ENCODE data around the gene TTR.
A peak's percentile ranks its signal among the peaks of the same experiment; 100 is the strongest.

The TTR gene

DNA sequence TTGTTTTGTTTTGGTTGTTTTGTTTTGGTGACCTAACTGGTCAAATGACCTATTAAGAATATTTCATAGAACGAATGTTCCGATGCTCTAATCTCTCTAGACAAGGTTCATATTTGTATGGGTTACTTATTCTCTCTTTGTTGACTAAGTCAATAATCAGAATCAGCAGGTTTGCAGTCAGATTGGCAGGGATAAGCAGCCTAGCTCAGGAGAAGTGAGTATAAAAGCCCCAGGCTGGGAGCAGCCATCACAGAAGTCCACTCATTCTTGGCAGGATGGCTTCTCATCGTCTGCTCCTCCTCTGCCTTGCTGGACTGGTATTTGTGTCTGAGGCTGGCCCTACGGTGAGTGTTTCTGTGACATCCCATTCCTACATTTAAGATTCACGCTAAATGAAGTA is at the start of gene TTR:
TTR (plus strand) TSS at position 250 of the 400 bp plus-strand sequence; CDS start at position 276, 26 bp downstream.
- in situ Hi-C loops (cut with HindIII; ENCODE audit: low pct_ligation_motif_present, low pct_unique_long_range_greater_than_20kb, low sequenced_read_pairs): no loop called here
- DNase-seq: no peak

DNA sequence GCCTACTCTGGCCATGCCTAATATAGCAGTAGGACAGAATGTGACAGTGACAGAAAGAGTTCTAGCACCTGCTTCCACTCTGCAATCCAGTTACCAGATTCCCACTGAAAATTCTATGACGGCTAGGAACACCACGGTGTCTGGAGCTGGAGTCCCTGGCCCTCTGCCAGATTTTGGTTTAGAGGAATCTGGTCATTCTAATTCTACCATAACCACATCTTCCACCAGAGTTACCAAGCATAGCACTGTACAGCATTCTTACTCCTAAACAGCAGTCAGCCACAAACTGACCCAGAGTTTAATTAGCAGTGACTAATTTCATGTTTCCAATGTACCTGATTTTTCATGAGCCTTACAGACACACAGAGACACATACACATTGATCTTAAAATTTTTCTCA is 45.2 kb upstream of the TTR start:
- peak; percentile 7 for DNase-seq
- in situ Hi-C loops (cut with HindIII; ENCODE audit: low pct_ligation_motif_present, low pct_unique_long_range_greater_than_20kb, low sequenced_read_pairs): no loop called here

DNA sequence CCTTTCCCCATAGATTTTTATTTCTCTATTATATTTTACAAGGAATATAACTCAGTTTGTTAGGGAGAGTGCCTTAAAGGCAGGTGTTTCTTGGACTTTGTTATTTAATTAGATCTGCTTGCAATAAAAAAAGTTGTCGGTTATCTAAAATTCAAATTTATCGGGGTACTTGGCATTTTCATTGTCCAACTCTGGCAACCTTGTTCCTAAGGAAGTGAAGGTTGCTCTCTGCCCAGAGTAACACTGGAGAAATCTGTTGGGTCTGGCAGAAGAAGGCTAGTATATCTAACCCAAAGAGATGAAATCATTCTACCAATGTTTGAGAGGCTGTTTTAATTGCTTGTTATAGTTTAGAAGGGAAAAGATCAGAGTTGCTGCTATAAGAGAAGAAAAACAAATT is 42.8 kb upstream of the TTR start:
- in situ Hi-C loops (cut with HindIII; ENCODE audit: low pct_ligation_motif_present, low pct_unique_long_range_greater_than_20kb, low sequenced_read_pairs): no loop called here
- DNase-seq: no peak

DNA sequence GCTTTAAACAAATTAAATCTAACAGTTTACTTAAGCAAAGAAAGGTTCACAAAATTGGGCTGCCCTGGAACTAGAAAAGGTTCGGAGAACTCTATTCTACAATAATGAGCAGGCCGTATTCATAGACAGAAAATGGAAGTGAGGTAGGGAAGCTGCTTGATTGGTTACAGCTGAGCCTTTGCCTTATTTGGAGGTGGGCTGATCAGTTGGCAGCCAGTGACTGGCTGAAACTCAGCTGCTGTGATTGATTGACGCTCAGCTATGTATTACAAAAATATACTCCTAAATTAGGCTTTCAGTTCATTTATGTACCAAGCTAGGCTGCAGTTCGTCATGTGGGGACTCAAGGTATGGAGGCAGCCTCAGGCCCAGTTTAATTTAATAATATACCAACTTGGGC is 42.3 kb upstream of the TTR start:
- no peak for DNase-seq
- in situ Hi-C loops (cut with HindIII; ENCODE audit: low pct_ligation_motif_present, low pct_unique_long_range_greater_than_20kb, low sequenced_read_pairs): no loop called here

DNA sequence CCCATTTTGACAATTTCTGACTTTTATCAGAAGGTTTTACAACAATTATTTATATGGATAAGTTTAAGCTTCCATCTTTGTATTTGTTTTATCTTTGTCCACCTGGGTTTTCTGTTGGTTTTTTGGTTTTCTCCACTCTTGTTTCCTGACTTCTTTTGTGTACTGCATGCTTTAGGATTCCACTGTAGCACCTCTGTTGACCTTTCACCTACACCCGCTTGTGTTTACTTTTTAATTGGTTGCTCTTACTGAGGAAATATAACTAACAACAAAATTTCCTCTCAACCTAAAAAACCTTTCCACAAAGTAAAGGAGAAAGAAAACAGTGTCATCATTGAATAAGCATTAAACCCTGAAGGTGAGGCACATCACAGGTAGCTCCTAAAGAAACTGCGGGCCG is 39.8 kb upstream of the TTR start:
- in situ Hi-C loops (cut with HindIII; ENCODE audit: low pct_ligation_motif_present, low pct_unique_long_range_greater_than_20kb, low sequenced_read_pairs): no loop called here
- no peak for DNase-seq

DNA sequence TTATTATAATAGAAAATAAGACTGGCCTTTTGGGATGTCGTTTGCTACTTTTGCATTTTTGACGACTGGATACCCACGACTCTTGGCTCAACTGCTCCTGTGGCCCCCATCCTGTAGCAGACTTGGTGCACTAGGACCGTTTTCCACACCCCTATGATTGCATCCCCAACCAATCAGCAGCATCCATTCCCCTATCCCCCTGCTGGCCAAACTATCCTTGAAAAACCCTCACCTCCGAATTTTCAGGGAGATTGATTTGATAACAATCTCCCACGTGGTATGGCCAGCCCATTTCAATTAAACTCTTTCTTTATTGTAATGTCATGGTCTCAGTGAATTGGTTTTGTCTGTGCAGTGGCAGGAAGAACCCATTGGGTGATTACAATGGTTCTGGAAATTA is 37.9 kb upstream of the TTR start:
- no peak for DNase-seq
- in situ Hi-C loops (cut with HindIII; ENCODE audit: low pct_ligation_motif_present, low pct_unique_long_range_greater_than_20kb, low sequenced_read_pairs): no loop called here

DNA sequence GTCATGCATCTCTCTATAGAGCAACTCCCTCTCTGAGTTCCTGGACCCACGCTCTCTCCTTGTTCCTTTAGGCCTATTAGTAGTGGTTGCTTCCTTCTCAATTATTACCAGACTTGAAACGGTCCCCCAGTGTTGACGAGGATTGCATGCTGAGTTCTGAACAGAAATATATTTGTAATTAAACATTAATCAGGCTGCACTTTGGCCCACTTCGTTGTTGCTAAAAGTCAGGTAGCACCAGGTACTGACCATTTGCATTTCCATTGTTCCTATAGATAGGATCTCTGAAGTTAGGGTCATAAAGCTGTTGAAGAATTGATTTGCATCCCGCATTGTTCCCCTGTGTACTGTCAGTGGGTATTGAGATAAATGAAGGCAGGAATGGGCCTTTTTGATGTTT is 36.9 kb upstream of the TTR start:
- in situ Hi-C loops (cut with HindIII; ENCODE audit: low pct_ligation_motif_present, low pct_unique_long_range_greater_than_20kb, low sequenced_read_pairs): no loop called here

DNA sequence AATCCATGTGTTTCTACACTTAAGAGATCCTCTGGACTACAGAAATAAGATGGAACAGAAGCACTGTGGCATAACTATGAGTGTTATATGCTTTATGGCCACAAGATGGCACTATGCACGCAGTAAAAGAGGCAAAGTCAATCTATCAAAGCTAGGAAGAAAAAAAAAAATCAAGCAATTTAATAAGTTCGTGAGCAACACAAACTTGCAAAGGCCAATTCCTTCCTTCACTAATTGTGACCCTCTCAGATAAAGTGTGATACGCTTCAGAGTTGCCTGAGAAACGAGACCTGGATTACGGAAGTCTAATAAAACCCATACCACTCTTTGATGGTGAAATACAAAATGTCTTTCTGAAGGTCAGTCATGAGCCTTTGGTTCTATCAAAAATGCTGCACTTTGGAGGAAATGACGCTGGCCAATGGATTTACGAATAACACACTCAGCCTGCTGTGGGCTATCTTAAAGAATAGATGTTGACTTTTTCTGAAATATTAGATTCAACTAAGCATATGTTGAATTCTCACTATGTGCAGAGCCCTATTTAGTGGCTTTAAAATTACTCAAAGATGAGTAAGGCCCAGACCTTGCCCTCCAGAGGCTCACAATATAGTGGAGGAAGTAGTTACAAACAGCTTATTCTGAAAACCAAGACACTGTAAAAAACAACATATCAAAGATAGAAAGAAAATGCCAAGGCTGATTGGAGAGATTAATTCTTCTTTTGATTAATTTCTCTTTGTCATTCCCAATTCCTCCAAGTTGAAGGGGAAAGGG is 35.5 kb upstream of the TTR start:
- DNase-seq: peak; percentile 67
- in situ Hi-C loops (cut with HindIII; ENCODE audit: low pct_ligation_motif_present, low pct_unique_long_range_greater_than_20kb, low sequenced_read_pairs): no loop called here

More for the DNA sequence above, 36.9 kb upstream of the TTR start:
- no peak for DNase-seq

DNA sequence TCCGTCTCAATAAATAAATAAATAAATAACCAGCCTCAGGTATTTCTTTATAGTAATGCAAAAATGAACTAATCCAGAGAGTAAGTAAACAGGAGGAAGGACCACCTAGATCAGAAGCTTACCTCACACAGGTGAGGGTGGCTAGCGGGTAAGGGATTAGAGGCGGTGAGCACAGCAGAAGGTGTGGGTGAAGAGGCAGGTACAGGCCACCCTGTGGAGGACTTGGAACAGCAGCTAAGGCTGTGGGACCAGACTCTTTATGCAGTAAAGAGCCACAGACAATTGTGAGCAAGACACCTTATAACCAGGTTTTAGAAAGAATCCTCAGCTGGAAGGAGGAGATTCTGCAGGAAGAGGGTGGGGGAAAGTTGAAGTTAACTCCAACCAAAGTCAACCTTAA is 34.2 kb upstream of the TTR start:
- in situ Hi-C loops (cut with HindIII; ENCODE audit: low pct_ligation_motif_present, low pct_unique_long_range_greater_than_20kb, low sequenced_read_pairs): no loop called here
- no peak for DNase-seq

DNA sequence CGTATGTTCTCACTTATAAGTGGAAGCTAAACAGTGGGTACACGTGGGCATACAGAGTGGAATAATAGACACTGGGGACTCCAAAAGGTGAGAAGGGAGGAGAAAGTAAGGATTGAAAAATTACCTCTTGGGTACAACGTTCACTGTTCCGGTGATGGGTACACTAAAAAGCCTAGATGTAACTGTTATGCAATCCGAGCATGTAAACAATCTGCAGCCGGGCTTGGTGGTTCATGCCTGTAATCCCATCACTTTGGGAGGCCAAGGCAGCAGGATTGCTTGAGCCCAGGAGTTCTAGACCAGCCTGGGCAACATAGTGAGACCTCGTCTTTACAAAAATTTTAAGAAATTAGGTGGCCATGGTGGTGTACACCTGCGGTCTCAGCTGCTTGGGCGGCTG is 33.1 kb upstream of the TTR start:
- in situ Hi-C loops (cut with HindIII; ENCODE audit: low pct_ligation_motif_present, low pct_unique_long_range_greater_than_20kb, low sequenced_read_pairs): no loop called here
- no peak for DNase-seq

DNA sequence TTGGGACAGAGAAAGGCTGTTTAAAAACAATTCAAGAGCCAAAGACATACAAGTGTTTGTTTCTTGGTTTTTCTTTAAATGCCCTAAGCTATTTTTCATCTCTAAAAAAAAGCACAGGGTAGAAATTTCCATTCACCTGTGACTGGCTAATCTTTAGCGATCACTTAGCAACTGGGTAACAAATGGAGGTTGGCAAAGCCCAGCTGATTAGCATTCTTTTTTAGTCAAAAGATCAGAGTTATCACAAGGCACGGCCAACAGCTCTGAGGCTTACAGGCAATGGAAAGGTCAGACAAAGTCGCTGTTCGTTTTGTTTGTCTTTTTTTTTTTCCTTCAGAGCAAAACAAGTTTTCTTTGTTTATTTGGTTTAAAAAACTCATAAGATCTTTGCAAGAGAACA is 29.0 kb upstream of the TTR start:
- DNase-seq: no peak
- in situ Hi-C loops (cut with HindIII; ENCODE audit: low pct_ligation_motif_present, low pct_unique_long_range_greater_than_20kb, low sequenced_read_pairs): no loop called here

DNA sequence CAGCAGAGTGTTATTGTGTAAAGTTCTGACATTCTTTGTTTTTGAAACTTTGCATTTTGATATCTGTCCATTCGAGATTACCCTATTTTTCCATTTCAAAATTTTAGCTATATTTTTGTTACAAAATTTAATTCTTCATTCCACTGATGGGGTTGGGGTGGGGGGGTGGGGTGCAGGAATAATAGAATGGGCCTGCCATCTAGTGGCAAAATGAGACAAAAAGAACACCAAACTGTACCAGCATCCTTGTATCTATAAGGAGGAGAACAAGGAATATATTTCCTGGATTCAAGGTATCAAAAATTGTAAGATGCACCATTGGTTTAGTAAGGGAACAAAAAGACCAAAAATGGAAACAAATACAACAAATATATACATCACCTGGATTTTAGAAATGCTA is 27.9 kb upstream of the TTR start:
- in situ Hi-C loops (cut with HindIII; ENCODE audit: low pct_ligation_motif_present, low pct_unique_long_range_greater_than_20kb, low sequenced_read_pairs): no loop called here
- peak; percentile 9 for DNase-seq

DNA sequence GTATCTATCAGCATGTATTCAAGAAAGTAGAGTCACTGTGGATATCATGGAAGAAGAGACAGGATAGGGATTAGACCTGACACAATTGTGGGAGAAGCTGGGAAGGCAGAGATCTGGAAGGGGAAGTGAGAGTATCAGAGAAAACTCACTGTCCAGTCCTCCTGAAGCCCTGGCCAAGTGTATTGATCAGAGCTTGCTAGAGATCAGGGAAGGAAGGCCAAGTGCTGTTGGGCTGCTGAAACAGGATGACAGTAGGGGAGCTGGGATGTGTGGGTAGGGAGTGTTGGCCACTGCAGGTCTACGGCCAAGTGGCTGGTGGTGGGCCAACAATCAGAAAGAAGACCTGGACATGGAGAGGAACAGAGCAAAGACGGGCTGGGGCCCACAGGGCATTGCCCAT is 26.3 kb upstream of the TTR start:
- in situ Hi-C loops (cut with HindIII; ENCODE audit: low pct_ligation_motif_present, low pct_unique_long_range_greater_than_20kb, low sequenced_read_pairs): no loop called here

DNA sequence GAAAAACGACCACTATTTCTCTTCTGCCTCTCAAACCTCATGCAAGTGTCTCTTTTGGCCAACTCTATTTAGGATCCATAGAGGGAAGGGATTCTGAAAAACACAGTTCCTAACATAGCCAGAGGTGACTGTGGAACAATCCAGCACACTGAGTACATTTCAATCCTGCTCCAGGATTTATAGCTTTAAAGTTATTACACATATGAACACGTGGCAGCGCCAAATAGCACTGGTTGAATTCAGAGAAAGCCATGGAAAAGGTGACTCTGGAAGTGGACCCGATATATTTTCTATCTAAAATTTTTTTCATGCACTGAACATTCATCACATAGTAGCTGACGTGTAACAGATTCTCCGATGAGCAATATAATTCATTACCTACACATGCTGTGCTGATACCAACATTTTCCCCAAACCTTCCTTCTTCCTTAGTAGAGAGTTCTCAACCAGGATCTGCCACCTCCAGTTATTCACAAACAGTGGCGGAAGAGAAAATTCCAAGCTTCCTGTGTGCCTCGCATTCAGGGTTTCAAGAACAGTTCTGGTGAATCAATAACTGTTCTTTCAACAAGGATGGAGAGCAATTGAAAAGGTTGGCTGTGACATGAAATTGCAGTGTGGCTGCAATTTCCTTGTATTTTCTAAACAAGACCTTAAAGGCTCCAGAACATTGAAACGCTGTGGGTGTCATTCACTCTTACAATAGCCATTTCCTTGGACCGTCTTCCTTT is 25.7 kb upstream of the TTR start:
- in situ Hi-C loops (cut with HindIII; ENCODE audit: low pct_ligation_motif_present, low pct_unique_long_range_greater_than_20kb, low sequenced_read_pairs): no loop called here
- DNase-seq: no peak

More for the DNA sequence above, 26.3 kb upstream of the TTR start:
- no peak for DNase-seq

DNA sequence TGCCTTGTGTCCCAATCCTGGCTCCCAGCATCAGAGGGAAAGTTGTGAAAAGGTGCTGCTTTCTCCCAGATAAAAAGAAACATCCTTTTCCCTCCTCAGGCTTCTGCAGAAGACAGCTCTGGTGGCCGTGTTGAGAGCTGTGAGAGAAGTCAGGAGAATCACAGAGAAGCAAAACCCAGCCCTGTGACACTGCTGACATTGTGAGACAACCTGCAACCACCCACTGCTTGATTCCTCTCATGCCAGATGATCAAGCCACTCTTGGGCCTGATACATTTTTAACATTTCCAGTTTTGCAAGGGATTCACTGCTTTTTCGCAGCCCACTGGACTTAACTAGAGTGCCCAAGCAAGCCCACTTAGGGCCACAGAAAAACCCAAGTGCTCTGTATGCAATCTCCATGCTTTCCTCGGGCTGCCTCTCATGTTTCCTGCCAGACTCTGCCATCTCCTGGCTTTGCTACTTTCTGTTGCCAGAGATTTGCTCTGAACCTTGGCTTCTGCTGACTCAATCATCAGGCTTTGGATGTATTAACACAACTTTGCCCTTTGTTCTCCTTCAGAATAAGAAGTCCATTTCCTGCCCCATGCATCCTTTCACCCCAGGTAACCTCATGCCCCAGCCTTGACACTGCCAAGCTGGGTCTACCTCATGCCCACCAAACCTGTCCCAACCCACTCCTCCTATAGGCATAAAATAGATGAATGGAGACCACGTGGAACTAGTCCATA is 24.9 kb upstream of the TTR start:
- in situ Hi-C loops (cut with HindIII; ENCODE audit: low pct_ligation_motif_present, low pct_unique_long_range_greater_than_20kb, low sequenced_read_pairs): no loop called here
- no peak for DNase-seq

DNA sequence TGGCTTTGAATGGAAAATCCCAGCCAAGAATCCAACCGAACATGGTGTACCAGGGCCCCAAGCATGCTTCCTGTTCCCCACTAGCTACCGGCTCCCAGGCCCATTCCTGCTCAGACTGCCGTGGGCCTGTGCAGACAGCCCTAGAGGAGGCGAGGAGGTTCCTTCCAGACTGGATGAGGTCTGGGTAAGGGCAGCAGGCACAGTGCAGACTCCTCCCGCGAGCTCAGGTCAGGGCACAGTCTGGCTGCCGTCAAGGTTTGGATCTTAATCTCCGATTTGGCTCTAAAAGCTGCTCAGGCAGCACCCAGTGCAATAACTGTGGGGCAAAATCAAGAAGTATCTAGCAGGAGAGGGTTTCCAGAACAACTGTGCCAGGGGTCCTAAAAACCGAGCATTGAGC is 19.3 kb upstream of the TTR start:
- in situ Hi-C loops (cut with HindIII; ENCODE audit: low pct_ligation_motif_present, low pct_unique_long_range_greater_than_20kb, low sequenced_read_pairs): no loop called here
- no peak for DNase-seq

DNA sequence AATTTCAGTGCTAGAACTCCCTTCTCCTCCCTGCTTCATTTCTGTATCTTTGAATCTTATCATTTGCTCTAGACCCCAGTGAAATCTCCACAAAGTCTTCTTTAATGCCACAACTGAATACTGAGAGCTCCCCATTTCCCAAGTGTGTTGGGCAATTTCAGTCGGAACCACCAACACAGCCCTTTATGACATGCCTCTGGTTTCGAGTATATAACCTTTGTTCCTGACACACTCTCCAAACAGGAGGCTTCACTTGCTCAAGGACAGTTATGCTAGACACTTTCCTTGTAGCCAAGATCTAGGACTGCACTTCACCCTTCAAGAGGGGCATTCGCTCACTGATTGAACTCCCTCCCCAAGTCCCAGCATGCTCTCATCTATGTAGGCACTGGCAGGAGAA is 18.6 kb upstream of the TTR start:
- in situ Hi-C loops (cut with HindIII; ENCODE audit: low pct_ligation_motif_present, low pct_unique_long_range_greater_than_20kb, low sequenced_read_pairs): no loop called here
- no peak for DNase-seq

DNA sequence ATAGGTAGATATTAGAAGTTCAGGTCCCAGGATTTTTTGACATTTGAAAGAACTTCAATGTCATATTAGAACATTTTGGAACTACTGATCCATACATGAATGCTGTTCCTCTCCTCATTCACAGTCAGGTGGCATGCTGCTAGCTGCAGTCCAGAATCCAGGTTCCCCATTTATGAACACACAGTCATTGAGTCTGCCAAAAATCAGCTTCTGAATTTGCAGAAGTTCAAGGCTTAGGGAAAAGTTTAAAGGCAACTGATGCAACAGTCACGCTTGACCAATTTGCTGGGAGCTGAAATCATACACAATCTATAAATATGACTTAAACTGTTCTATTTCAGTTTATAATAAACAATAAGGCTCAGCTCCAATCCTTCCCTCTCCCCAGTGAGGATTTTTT is 17.3 kb upstream of the TTR start:
- no peak for DNase-seq
- in situ Hi-C loops (cut with HindIII; ENCODE audit: low pct_ligation_motif_present, low pct_unique_long_range_greater_than_20kb, low sequenced_read_pairs): no loop called here

DNA sequence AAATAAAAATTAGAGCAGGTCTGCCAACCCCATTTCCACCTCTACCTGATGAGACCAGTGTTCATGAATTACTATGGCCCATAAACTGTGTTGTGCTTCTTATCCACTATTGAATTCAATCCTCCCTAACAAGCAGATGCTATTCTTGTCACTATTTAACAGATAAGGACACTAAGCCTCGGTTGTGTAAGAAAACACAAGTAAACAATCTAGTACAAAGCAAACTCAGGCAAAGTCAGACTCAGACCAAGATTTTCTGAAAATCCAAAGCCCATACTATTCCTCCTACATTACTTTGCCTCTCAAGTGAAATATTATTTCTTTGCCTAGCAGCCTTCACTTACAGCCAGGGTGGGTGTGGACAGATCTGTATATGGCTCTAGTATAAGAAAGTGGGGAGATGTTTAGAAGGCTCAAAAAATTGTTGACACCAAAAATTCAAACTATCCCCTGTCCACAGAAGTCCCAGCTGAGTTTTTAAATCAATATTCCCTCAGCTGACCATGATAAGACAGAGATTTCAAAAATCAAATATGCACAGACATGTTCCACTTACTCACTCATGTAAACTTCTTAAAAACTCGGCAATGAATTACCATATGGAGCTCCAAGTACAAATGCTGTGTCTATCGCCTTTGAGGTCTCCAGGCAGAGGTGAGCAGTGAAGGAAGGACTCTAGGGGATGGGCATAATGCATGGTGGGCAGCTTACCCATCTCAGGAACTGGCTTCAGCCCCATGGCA is 16.0 kb upstream of the TTR start:
- no peak for DNase-seq
- in situ Hi-C loops (cut with HindIII; ENCODE audit: low pct_ligation_motif_present, low pct_unique_long_range_greater_than_20kb, low sequenced_read_pairs): no loop called here

All from ACHN (cell line).